Measurements from ENCODE around the gene PSMD6. TPM values are rescaled to one million over a fixed set of nuclear protein-coding genes. Genes with fewer than 3 reads are reported as not detected.

The PSMD6 gene
- total RNA-seq, 1 donor: 72.8 TPM

DNA sequence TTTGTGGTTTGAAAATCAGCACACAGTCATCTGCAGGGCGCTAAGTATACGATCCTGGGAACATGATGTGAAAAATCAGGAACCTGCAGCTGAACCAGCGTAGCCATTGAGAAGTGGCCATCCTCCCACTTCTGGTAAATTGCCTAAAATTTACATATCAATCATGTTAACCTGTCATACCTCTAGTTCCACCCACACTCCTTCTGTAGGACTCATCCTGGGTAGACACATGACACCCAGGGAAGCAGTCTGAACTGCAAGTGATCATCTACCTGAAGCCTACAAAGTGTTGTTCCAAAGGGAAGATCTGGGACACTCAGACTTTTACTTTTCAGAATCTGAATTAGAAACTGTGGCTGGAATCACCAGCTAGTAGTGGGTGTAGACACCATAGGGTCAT is 5.5 kb upstream of the PSMD6 start:
- no peak for DNase-seq (ENCODE audit: low read depth)
- TF ChIP-seq, protein P1, sequence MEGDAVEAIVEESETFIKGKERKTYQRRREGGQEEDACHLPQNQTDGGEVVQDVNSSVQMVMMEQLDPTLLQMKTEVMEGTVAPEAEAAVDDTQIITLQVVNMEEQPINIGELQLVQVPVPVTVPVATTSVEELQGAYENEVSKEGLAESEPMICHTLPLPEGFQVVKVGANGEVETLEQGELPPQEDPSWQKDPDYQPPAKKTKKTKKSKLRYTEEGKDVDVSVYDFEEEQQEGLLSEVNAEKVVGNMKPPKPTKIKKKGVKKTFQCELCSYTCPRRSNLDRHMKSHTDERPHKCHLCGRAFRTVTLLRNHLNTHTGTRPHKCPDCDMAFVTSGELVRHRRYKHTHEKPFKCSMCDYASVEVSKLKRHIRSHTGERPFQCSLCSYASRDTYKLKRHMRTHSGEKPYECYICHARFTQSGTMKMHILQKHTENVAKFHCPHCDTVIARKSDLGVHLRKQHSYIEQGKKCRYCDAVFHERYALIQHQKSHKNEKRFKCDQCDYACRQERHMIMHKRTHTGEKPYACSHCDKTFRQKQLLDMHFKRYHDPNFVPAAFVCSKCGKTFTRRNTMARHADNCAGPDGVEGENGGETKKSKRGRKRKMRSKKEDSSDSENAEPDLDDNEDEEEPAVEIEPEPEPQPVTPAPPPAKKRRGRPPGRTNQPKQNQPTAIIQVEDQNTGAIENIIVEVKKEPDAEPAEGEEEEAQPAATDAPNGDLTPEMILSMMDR (IDR thresholded peaks at IDR 0.05; ENCODE audit: insufficient read depth, low read length): no peak

DNA sequence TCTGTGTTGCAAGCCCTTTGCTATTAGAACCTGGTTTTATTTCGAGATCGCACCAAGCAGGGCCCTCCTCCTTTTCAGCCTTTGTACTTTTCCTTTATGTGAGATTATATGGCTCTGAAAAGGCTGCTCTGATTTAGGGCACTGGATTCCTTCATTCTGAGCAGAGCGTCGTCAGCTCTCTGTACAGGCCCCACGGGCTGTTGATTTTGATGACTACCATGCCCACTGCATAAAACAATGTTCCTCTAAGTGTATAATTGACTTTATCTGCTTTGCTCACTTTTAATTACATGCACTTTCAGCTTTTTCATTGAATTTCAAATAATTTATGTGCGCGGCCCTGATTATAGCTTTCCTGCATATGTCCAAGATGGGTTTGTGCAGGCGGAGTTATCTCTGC is 4.4 kb upstream of the PSMD6 start:
- DNase-seq (ENCODE audit: low read depth): no peak
- TF ChIP-seq, protein P1 (IDR thresholded peaks at IDR 0.05; ENCODE audit: insufficient read depth, low read length): no peak
- no peak overlapping the region for H3K4me3 ChIP-seq (ENCODE audit: low read depth, low read length)

More for the DNA sequence above, 5.5 kb upstream of the PSMD6 start:
- no peak overlapping the region for H3K4me3 ChIP-seq (ENCODE audit: low read depth, low read length)

GRCh38 chr3:64026346-64026745 is 3.1 kb upstream of the PSMD6 start:
- H3K4me3 ChIP-seq (ENCODE audit: low read depth, low read length): no peak overlapping the region
- DNase-seq (ENCODE audit: low read depth): no peak
- TF ChIP-seq, protein P1 (IDR thresholded peaks at IDR 0.05; ENCODE audit: insufficient read depth, low read length): no peak

- H3K4me3 ChIP-seq (ENCODE audit: low read depth, low read length): no peak overlapping the region
- TF ChIP-seq, protein P1 (IDR thresholded peaks at IDR 0.05; ENCODE audit: insufficient read depth, low read length): no peak
Measured at GRCh38 chr3:64023861-64024223, 548 bp upstream of the PSMD6 start.

GRCh38 chr3:64022451-64023186 is 675 bp downstream of the PSMD6 start:
- peak overlapping the region; percentile 95 for H3K4me3 ChIP-seq (ENCODE audit: low read depth, low read length)
- TF ChIP-seq, protein P1 (IDR thresholded peaks at IDR 0.05; ENCODE audit: insufficient read depth, low read length): no peak
- peak; percentile 20 for DNase-seq (ENCODE audit: low read depth)

More at GRCh38 chr3:64023861-64024223, 548 bp upstream of the PSMD6 start:
- peak; percentile 23 for DNase-seq (ENCODE audit: low read depth)

- no peak for DNase-seq (ENCODE audit: low read depth)
- TF ChIP-seq, protein P1 (IDR thresholded peaks at IDR 0.05; ENCODE audit: insufficient read depth, low read length): peak; percentile 4
Measured at GRCh38 chr3:64021922-64022321, 1.4 kb downstream of the PSMD6 start.

DNA sequence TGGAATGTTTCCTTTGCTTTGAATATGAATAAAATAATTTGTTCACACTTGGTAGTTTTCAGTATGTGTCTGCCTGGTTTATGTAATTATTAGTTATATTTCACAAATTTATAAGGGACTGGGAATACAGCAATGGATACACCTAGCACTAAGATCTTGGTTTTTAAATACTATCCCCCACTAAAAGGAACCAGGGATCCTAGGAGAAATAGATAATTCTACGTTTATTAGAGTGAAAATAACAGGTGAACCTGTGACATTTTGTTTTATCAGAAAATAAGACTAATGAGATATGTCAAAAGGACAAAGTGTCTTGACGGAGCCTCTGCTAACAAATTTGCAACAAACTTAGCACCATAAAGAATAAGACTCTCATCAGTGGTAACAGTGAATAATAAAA is 3.4 kb downstream of the PSMD6 start:
- DNase-seq (ENCODE audit: low read depth): no peak
- TF ChIP-seq, protein P1 (IDR thresholded peaks at IDR 0.05; ENCODE audit: insufficient read depth, low read length): no peak
- no peak overlapping the region for H3K4me3 ChIP-seq (ENCODE audit: low read depth, low read length)

More at GRCh38 chr3:64021922-64022321, 1.4 kb downstream of the PSMD6 start:
- H3K4me3 ChIP-seq (ENCODE audit: low read depth, low read length): peak overlapping the region; percentile 95

Data from fibroblast of the aortic adventitia (primary cell).